Lower leg skin (tissue), 4 donors: ENCODE results near the gene MSMP. TPM values are rescaled to one million over a fixed set of nuclear protein-coding genes. Genes with fewer than 3 reads are reported as not detected.

Source experiments
- DNase-seq, 2 donors: peaks; one replicate each; pipeline ENCODE4 v3.0.0-alpha.2; 2019; ENCODE audit warnings: low spot score in 2 of 2
- H3K4me3 ChIP-seq: fragments of 200-600 bp; sonication (generic); 2 replicates; pipeline ENCODE4 v1.5.1; 2017; ENCODE audit warnings: mild to moderate bottlenecking, low read depth; ENCODE audit not compliant: poor library complexity, severe bottlenecking
- POLR2A ChIP-seq, 2 donors: fragments of 450-650 bp; IDR thresholded peaks; one replicate each; pipeline ENCODE4 v1.6.1; 2016 to 2017; ENCODE audit warnings: antibody characterized with exemption in 2 of 2, mild to moderate bottlenecking in 1 of 2, moderate library complexity in 1 of 2
- WGBS, 2 donors: methylation state at CpG; one replicate each; pipeline ENCODE4 v1.1.5; 2018; 5-methylcytosine and 5-hydroxymethylcytosine counted together
- intact Hi-C: fragments of 100-400 bp; cut with DNase I; formaldehyde crosslinking; loops from one replicate; pipeline ENCODE4 v1.15.0; 2023; ENCODE audit warnings: low total_unique reads
- total RNA-seq, 4 donors: library from RNA; depleted of rRNA; stranded (reverse); fragments of >200 nt; gene quantifications; one replicate each; pipeline ENCODE4 v1.1.0, GENCODE V29; 2016
- TF ChIP-seq, protein P1 (sequence below), 3 donors: fragments of 450-650 bp; IDR thresholded peaks; one replicate each; pipeline ENCODE4 v1.5.1; 2016; ENCODE audit warnings: antibody characterized with exemption in 3 of 3, mild to moderate bottlenecking in 3 of 3, moderate library complexity in 2 of 3

The MSMP gene
- total RNA-seq, 4 donors from 2014 or later: 0.55 to 2.8 TPM; not detected in 2

DNA sequence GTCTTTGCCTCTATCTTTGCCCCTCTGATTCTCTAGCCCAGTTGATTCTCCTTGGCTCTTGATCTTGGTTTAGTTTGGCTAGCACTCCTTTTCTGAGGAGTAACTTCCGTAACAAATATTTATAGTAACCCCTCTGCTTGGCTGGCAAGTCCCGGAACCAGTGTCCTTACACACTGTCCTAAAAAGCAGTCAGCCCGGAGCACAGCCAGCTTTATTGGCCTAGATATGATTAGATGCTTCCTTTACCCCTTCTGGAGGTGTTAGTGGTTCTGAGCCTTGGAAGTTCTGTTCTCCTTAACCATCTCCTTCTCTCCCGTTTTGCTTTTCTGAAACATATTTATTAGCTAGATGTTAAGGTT, 17.0 kb upstream of the MSMP start:
- DNase-seq: no peak
- H3K4me3 ChIP-seq: no peak overlapping the region
- WGBS, 2 donors: 12 to 14% methylated on average over 4 of the region's 4 CpGs
- intact Hi-C loops: no loop called here
- TF ChIP-seq POLR2A (IDR thresholded peaks at IDR 0.05): no peak
- TF ChIP-seq, protein P1, sequence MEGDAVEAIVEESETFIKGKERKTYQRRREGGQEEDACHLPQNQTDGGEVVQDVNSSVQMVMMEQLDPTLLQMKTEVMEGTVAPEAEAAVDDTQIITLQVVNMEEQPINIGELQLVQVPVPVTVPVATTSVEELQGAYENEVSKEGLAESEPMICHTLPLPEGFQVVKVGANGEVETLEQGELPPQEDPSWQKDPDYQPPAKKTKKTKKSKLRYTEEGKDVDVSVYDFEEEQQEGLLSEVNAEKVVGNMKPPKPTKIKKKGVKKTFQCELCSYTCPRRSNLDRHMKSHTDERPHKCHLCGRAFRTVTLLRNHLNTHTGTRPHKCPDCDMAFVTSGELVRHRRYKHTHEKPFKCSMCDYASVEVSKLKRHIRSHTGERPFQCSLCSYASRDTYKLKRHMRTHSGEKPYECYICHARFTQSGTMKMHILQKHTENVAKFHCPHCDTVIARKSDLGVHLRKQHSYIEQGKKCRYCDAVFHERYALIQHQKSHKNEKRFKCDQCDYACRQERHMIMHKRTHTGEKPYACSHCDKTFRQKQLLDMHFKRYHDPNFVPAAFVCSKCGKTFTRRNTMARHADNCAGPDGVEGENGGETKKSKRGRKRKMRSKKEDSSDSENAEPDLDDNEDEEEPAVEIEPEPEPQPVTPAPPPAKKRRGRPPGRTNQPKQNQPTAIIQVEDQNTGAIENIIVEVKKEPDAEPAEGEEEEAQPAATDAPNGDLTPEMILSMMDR (IDR thresholded peaks at IDR 0.05): no peak

DNA sequence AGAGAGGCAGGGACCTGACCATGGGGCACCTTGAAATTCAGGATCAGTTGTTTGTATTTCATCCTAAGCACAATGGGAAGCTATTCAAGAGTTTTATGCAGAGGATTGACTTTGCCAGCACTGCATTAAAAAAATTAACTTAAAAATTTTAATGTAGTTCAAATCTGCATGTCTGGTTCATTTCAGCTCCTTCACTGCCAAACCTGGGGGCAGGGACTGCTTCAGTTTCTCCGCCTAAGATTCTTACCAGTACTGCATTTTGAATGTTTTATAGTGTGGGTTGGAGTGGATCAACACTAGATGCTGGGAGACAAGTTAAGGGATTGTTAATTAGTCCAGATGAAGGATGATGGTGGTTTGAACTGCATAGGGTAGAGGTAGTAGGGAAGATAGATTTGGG, 15.7 kb upstream of the MSMP start:
- 91 to 94% methylated on average over 1 of the region's 1 CpG for WGBS, 2 donors
- intact Hi-C loops: no loop called here
- no peak for DNase-seq
- no peak overlapping the region for H3K4me3 ChIP-seq
- no peak for TF ChIP-seq POLR2A (IDR thresholded peaks at IDR 0.05)
- TF ChIP-seq, protein P1 (IDR thresholded peaks at IDR 0.05): no peak

DNA sequence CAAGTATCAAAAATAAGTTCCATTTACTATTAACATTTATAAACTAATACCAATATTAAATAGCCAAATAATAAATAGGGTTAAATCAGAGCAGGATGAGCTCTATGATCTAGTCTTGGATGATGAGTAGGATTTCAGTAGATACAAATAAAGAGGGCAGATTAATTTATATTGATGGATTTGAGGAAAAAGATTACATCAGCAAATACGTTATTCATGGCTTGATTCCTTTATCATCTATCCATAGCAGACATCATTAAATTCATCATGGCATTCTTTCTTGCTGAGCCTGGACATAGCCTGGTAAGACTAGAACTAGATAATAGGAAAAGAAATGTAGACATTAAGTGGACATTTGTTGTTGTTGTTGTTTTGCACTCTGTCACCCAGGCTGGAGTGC, 13.4 kb upstream of the MSMP start:
- DNase-seq: no peak
- intact Hi-C loops: no loop called here
- no peak overlapping the region for H3K4me3 ChIP-seq
- WGBS, 2 donors: 84% methylated on average over 1 of the region's 1 CpG
- TF ChIP-seq, protein P1 (IDR thresholded peaks at IDR 0.05): no peak
- no peak for TF ChIP-seq POLR2A (IDR thresholded peaks at IDR 0.05)

DNA sequence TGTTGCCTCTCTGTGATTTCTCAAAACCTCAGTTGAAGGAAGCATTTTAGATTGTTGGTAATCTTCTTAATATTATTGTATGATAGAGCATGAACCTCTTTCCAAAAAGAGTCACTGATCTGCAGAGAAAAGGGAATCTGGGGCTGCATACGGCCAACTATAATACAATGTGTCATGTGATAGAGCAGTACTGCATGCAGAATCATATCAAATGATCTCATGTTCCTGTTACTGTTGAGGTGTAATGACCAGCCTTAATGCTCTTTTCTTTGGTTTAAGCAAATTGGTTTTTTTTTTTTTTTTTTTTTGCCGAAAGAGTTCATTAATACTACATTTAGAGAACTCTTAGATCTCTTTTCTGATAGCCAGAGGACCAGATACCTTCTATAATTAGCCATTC, 12.9 kb upstream of the MSMP start:
- DNase-seq: no peak
- TF ChIP-seq, protein P1 (IDR thresholded peaks at IDR 0.05): no peak
- TF ChIP-seq POLR2A (IDR thresholded peaks at IDR 0.05): no peak
- WGBS, 2 donors: 79 to 89% methylated on average over 2 of the region's 2 CpGs
- intact Hi-C loops: no loop called here
- no peak overlapping the region for H3K4me3 ChIP-seq

DNA sequence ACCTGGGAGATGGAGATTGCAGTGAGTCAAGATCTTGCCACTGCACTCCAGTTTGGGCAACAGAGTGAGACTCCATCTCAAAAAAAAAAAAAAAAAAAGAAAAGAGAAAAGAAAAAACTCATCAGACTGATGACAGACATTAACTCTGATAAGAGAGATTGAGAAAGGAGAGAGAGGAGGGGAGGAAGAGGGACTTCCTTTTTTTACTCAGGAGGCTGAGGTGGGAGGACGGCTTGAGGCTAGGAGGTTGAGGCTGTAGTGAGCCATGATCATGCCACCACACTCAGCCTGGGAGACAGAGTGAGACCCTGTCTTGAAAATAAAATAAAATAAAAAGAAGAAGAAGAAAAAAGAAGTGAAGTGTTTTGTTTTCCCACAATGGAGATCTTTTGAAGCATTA, 9.7 kb upstream of the MSMP start:
- 97 to 100% methylated on average over 1 of the region's 1 CpG for WGBS, 2 donors
- TF ChIP-seq, protein P1 (IDR thresholded peaks at IDR 0.05): no peak
- no peak for TF ChIP-seq POLR2A (IDR thresholded peaks at IDR 0.05)
- DNase-seq: no peak
- intact Hi-C loops: no loop called here
- H3K4me3 ChIP-seq: no peak overlapping the region

DNA sequence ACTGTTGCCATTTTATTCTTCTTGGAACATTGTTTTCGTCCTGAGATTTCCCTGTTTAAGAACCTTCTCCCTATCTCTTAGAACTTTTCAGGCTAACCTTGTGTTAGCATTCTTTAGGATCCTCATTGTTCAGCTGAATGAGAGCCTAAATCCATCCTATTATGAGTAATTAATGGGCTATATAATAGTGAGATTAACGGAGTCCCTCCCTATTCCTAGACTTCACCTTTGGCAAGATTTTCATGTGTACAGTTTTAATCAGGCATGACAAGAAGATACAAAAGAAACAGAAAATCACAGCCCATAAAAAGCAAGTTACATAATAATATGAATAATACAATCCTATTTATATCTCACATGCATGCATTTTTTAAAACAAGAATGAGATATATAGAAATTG, 9.1 kb upstream of the MSMP start:
- intact Hi-C loops: no loop called here
- DNase-seq: no peak
- TF ChIP-seq, protein P1 (IDR thresholded peaks at IDR 0.05): no peak
- TF ChIP-seq POLR2A (IDR thresholded peaks at IDR 0.05): no peak
- 71% methylated on average over 2 of the region's 2 CpGs for WGBS, 2 donors
- H3K4me3 ChIP-seq: no peak overlapping the region
